Peyer's patch (tissue), 4 donors: ENCODE measurements around the gene AASDHPPT.

Experiments used
- CTCF ChIP-seq, 6 experiments: fragments of 450-650 bp in 4 of 6; fragments of 200-600 bp in 2 of 6; sonication (generic) in 1 of 6; IDR thresholded peaks; one replicate each; pipeline ENCODE4 v1.5.1; 2017 to 2019; ENCODE audit warnings: antibody characterized with exemption in 6 of 6, mild to moderate bottlenecking in 3 of 6, moderate library complexity in 1 of 6
- POLR2A ChIP-seq, 2 donors: fragments of 450-650 bp; IDR thresholded peaks; one replicate each; pipeline ENCODE4 v1.5.1; 2017; ENCODE audit warnings: antibody characterized with exemption in 2 of 2, mild to moderate bottlenecking in 2 of 2, moderate library complexity in 2 of 2

- no peak for TF ChIP-seq POLR2A (IDR thresholded peaks at IDR 0.05)
- TF ChIP-seq CTCF (IDR thresholded peaks at IDR 0.05): no peak
These were observed 50.1 kb downstream of the AASDHPPT start for GRCh38 chr11:106127604-106128003.
